ENCODE data around the gene TNFSF15. TPM values are rescaled to one million over a fixed set of nuclear protein-coding genes. Genes with fewer than 3 reads are reported as not detected.

The TNFSF15 gene
- total RNA-seq, 1 donor from 2014 or later = 12.2 TPM

DNA sequence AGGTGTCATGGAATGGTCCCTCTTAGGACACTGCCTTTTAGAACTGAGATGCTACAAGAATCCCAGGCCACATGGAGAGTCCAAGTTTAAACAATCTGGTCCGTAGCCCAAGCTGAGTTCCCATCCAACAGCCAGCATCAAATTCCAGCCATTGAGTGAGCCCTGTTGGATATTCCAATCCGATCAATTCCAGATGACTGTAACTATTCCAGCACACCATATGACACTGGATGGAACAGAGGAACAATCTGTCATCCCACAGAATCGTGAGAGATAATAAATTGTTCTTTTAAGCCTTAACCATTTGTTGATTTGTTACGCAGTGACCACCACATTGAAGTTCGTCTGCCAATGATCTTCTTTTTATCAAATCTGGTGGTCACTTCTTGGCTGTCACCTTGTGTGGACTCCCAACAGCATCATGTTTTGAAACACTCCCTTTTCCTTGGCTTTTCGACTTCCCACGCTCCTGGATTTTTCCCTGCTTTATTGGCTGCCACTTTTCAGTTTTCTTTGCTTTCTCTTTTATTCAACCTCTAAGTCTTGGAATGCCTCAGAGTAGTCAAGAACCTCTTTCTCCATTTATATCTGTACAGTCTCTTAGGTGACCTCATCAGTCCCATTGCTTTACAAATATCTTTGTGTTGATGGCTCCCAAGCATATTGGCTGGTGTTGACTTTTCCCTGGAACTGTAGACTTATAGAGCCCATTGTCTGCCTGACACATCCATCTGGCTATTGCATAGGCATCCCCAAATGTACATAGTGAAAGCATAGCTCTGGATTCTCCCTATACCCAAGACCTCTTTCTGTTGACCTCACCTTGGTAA is 46.1 kb downstream of the TNFSF15 start:
- no peak overlapping the region for H3K27ac Mint-ChIP-seq

DNA sequence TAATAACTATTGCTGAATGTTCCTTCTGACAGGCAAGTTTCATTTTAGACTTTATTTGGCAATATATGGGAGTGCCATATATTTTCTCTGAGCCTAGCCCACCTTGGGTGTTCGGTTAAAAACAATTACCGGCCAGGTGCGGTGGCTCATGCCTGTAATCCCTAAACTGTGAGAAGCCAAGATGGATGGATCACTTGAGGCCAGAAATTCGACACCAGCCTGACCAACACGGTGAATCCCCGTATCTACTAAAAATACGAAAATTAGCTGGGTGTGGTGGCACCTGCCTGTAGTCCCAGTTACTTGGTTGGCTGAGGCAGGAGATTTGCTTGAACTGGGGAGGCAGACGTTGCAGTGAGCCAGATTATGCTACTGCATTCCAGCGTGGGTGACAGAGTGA is 47.9 kb downstream of the TNFSF15 start:
- Mint-ChIP-seq H3K4me3 (no peak overlapping the region), H3K36me3 (no peaks in the 10 kb centered on the region), H3K27me3 (ENCODE audit: low read depth) (peaks cover 6% of the 10 kb centered on the region), H3K27ac (no peak overlapping the region), H3K4me1 (peaks cover 1% of the 10 kb centered on the region), H3K9me3 (peaks cover 7% of the 10 kb centered on the region)
- TF ChIP-seq, protein P1, sequence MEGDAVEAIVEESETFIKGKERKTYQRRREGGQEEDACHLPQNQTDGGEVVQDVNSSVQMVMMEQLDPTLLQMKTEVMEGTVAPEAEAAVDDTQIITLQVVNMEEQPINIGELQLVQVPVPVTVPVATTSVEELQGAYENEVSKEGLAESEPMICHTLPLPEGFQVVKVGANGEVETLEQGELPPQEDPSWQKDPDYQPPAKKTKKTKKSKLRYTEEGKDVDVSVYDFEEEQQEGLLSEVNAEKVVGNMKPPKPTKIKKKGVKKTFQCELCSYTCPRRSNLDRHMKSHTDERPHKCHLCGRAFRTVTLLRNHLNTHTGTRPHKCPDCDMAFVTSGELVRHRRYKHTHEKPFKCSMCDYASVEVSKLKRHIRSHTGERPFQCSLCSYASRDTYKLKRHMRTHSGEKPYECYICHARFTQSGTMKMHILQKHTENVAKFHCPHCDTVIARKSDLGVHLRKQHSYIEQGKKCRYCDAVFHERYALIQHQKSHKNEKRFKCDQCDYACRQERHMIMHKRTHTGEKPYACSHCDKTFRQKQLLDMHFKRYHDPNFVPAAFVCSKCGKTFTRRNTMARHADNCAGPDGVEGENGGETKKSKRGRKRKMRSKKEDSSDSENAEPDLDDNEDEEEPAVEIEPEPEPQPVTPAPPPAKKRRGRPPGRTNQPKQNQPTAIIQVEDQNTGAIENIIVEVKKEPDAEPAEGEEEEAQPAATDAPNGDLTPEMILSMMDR (IDR thresholded peaks at IDR 0.05; ENCODE audit: unreplicated experiment) = no peak
- no peak for DNase-seq (ENCODE audit: low spot score in 2 of 2, unreplicated experiment in 2 of 2)

More for the DNA sequence above, 46.1 kb downstream of the TNFSF15 start:
- no peak overlapping the region for H3K4me3 Mint-ChIP-seq
- H3K27me3 Mint-ChIP-seq (ENCODE audit: low read depth) = peaks cover 6% of the 10 kb centered on the region
- peaks cover 4% of the 10 kb centered on the region for H3K9me3 Mint-ChIP-seq
- TF ChIP-seq, protein P1 (IDR thresholded peaks at IDR 0.05; ENCODE audit: unreplicated experiment) = no peak
- no peaks in the 10 kb centered on the region for H3K36me3 Mint-ChIP-seq
- DNase-seq (ENCODE audit: low spot score in 2 of 2, unreplicated experiment in 2 of 2) = no peak
- H3K4me1 Mint-ChIP-seq = peaks cover 17% of the 10 kb centered on the region

DNA sequence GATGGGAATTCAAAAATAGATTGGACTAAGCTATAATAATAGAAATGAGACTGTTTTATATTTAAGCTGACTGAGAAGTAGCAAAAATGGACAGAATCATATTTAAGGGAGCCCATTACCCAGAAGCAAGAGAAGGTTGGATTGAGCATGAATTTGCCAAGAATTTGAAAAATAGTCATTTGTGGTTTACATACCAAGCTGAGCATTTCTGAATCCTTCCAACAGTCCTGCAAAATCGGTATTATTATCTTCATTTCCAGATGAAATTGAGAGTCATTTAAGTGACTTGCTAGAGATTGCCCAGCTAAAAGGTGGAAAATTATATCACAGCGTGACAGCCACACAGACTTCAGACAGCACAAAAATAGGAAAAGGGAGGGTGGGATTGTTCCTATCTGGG is 48.4 kb downstream of the TNFSF15 start:
- no peak for DNase-seq (ENCODE audit: low spot score in 2 of 2, unreplicated experiment in 2 of 2)
- Mint-ChIP-seq H3K4me3 (no peak overlapping the region), H3K27ac (no peak overlapping the region), H3K9me3 (peaks cover 11% of the 10 kb centered on the region), H3K27me3 (ENCODE audit: low read depth) (peaks cover 6% of the 10 kb centered on the region), H3K4me1 (no peaks in the 10 kb centered on the region), H3K36me3 (no peaks in the 10 kb centered on the region)
- TF ChIP-seq, protein P1 (IDR thresholded peaks at IDR 0.05; ENCODE audit: unreplicated experiment) = no peak

DNA sequence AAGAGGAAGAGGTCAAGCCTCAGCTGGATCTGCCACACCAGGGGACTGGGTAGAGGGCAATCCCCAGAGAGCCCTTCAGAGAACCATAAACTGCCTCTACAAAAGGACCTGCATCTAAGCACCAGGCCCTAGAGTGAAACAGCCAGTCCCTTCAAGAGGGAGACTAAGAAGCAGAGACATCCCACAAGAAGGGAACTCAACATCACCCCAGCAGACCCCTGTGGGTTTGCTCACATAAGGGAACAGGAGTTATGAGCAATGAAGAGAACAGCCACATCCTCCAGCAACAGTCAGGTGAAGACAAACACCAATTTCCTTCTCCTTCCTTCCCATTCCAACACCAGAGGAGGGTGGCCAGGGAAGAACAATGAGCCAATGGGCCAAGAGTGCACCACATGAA is 48.9 kb downstream of the TNFSF15 start:
- Mint-ChIP-seq H3K36me3 (no peaks in the 10 kb centered on the region), H3K4me3 (no peak overlapping the region), H3K27ac (no peak overlapping the region), H3K27me3 (ENCODE audit: low read depth) (peaks cover 6% of the 10 kb centered on the region), H3K4me1 (no peaks in the 10 kb centered on the region), H3K9me3 (peaks cover 12% of the 10 kb centered on the region)
- TF ChIP-seq, protein P1 (IDR thresholded peaks at IDR 0.05; ENCODE audit: unreplicated experiment) = no peak
- no peak for DNase-seq (ENCODE audit: low spot score in 2 of 2, unreplicated experiment in 2 of 2)

DNA sequence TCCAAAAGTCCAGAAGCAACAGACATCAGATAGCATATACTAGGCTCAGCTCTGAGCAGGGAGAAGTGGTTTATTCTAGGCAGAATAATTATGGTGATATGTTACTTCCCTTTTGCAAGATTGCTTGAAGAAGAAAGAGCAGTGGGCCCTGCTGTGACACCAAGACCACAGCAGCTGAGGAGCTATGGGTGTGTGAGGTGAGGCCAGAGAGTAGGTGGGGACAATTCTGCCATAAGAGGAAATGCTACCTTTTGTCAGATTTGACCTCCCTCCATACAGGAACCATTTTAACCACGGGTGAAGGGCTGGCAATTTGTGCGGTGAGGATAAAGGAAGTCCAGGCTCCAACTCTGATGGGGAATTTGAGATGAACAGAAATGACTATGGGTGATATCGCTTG is 51.3 kb downstream of the TNFSF15 start:
- TF ChIP-seq, protein P1 (IDR thresholded peaks at IDR 0.05; ENCODE audit: unreplicated experiment) = no peak
- Mint-ChIP-seq H3K36me3 (no peaks in the 10 kb centered on the region), H3K9me3 (peaks cover 15% of the 10 kb centered on the region), H3K27me3 (ENCODE audit: low read depth) (peaks cover 6% of the 10 kb centered on the region), H3K27ac (no peak overlapping the region), H3K4me3 (no peak overlapping the region), H3K4me1 (no peaks in the 10 kb centered on the region)
- DNase-seq (ENCODE audit: low spot score in 2 of 2, unreplicated experiment in 2 of 2) = no peak
